ENCODE data around the gene ZDHHC3. TPM values are rescaled to one million over a fixed set of nuclear protein-coding genes. Genes with fewer than 3 reads are reported as not detected.

ZDHHC3 gene
- total and polyA plus RNA-seq, 2 donors (not counting 1 experiment from before 2014, with no cell fraction given) = 37.2 to 52.6 TPM

GRCh38 chr3:45002720-45003119 is 26.7 kb upstream of the ZDHHC3 start:
- DNase-seq (no peak), ATAC-seq (ENCODE audit: low read depth) (no peak)
- Histone ChIP-seq H3K9me3 (ENCODE audit: control extremely low read depth in 1 of 3, control insufficient read depth in 2 of 3, insufficient read depth in 1 of 3, low read length in 2 of 3) (no peaks in the 10 kb centered on the region), H4K20me1 (ENCODE audit: control insufficient read depth, insufficient read depth, low read length, poor library complexity, severe bottlenecking) (no peaks in the 10 kb centered on the region), H3K36me3 (replicated peaks in 1 of 2; ENCODE audit: control extremely low read depth in 1 of 2, control insufficient read depth in 1 of 2, extremely low read depth in 1 of 2, insufficient read depth in 2 of 2, low read length in 1 of 2) (peaks cover 11 to 61% of the 10 kb centered on the region in 2 experiments), H3K9ac (ENCODE audit: low read length) (no peak overlapping the region), H3K4me3 (ENCODE audit: control extremely low read depth in 1 of 5, extremely low read depth in 1 of 5, insufficient read depth in 1 of 5, low read depth in 2 of 5, low read length in 4 of 5) (no peak overlapping the region), H3K4me1 (ENCODE audit: control insufficient read depth in 2 of 2, insufficient read depth in 2 of 2, low read length in 2 of 2) (no peaks in the 10 kb centered on the region), H3K79me2 (ENCODE audit: control insufficient read depth, insufficient read depth, low read length) (no peaks in the 10 kb centered on the region), H2AFZ (ENCODE audit: insufficient read depth, low read depth, low read length, poor library complexity, severe bottlenecking) (no peak overlapping the region), H3K27ac (ENCODE audit: low read length in 2 of 2) (no peak overlapping the region), H3K4me2 (replicated peaks; ENCODE audit: low read depth, low read length, poor library complexity, severe bottlenecking) (no peak overlapping the region), H3K27me3 (replicated peaks in 1 of 4; ENCODE audit: control extremely low read depth in 1 of 4, control insufficient read depth in 3 of 4, insufficient read depth in 4 of 4, low read length in 3 of 4) (no peaks in the 10 kb centered on the region)
- Mint-ChIP-seq H3K9me3 (ENCODE audit: insufficient read depth) (no peaks in the 10 kb centered on the region), H3K27me3 (no peaks in the 10 kb centered on the region), H3K4me3 (no peak overlapping the region), H3K4me1 (no peaks in the 10 kb centered on the region), H3K27ac (no peak overlapping the region)
- intact Hi-C loops (cut with micrococcal nuclease) = no loop called here
- no peak for TF ChIP-seq CTCF (IDR thresholded peaks at IDR 0.05)
- no peak for TF ChIP-seq EZH2 (IDR thresholded peaks at IDR 0.05; ENCODE audit: borderline replicate concordance, insufficient read depth, low read depth, low read length, poor library complexity, severe bottlenecking)
- WGBS (ENCODE audit: insufficient coverage) = 70% methylated on average over 3 of the region's 3 CpGs
- ChIA-PET POLR2A (no interaction called here), CTCF (no interaction called here)

- H3K4me1 Mint-ChIP-seq = no peaks in the 10 kb centered on the region
- Histone ChIP-seq H3K36me3 (replicated peaks in 1 of 2; ENCODE audit: control extremely low read depth in 1 of 2, control insufficient read depth in 1 of 2, extremely low read depth in 1 of 2, insufficient read depth in 2 of 2, low read length in 1 of 2) (peaks cover 11 to 60% of the 10 kb centered on the region in 2 experiments), H2AFZ (ENCODE audit: insufficient read depth, low read depth, low read length, poor library complexity, severe bottlenecking) (no peak overlapping the region), H3K79me2 (ENCODE audit: control insufficient read depth, insufficient read depth, low read length) (no peaks in the 10 kb centered on the region), H3K9me3 (ENCODE audit: control extremely low read depth in 1 of 3, control insufficient read depth in 2 of 3, insufficient read depth in 1 of 3, low read length in 2 of 3) (no peaks in the 10 kb centered on the region), H3K27me3 (replicated peaks in 1 of 4; ENCODE audit: control extremely low read depth in 1 of 4, control insufficient read depth in 3 of 4, insufficient read depth in 4 of 4, low read length in 3 of 4) (no peaks in the 10 kb centered on the region), H3K9ac (ENCODE audit: low read length) (no peak overlapping the region), H3K4me2 (replicated peaks; ENCODE audit: low read depth, low read length, poor library complexity, severe bottlenecking) (no peak overlapping the region), H3K4me3 (ENCODE audit: control extremely low read depth in 1 of 5, extremely low read depth in 1 of 5, insufficient read depth in 1 of 5, low read depth in 2 of 5, low read length in 4 of 5) (no peak overlapping the region), H3K27ac (ENCODE audit: low read length in 2 of 2) (no peak overlapping the region), H4K20me1 (ENCODE audit: control insufficient read depth, insufficient read depth, low read length, poor library complexity, severe bottlenecking) (no peaks in the 10 kb centered on the region), H3K4me1 (ENCODE audit: control insufficient read depth in 2 of 2, insufficient read depth in 2 of 2, low read length in 2 of 2) (peaks cover 0 to 3% of the 10 kb centered on the region in 2 donors)
- H3K27ac Mint-ChIP-seq = no peak overlapping the region
- H3K9me3 Mint-ChIP-seq (ENCODE audit: insufficient read depth) = no peaks in the 10 kb centered on the region
- ChIA-PET CTCF (interaction anchor here (0.6 kb wide), 1 partner anchor 1086 kb away, joined by 3 read pairs; no protein-coding TSS in a partner anchor), POLR2A (no interaction called here)
- intact Hi-C loops (cut with micrococcal nuclease) = no loop called here
- no peaks in the 10 kb centered on the region for H3K27me3 Mint-ChIP-seq
- DNase-seq (no peak), ATAC-seq (ENCODE audit: low read depth) (no peak)
- TF ChIP-seq CTCF (IDR thresholded peaks at IDR 0.05) = no peak
- no peak for TF ChIP-seq EZH2 (IDR thresholded peaks at IDR 0.05; ENCODE audit: borderline replicate concordance, insufficient read depth, low read depth, low read length, poor library complexity, severe bottlenecking)
- no CpG with 5 or more reads among the region's 2 CpGs for WGBS (ENCODE audit: insufficient coverage)
- H3K4me3 Mint-ChIP-seq = no peak overlapping the region
Measured at GRCh38 chr3:45002139-45002660, 26.2 kb upstream of the ZDHHC3 start.
